GM19099 (cell line): ENCODE results near the gene FAM107B.

Source experiments
- POLR2A ChIP-seq: IDR thresholded peaks from 3 replicates; pipeline ENCODE4 v1.6.1; 2011; ENCODE audit warnings: low read depth; ENCODE audit not compliant: insufficient read length; ENCODE audit errors: extremely low read depth

The FAM107B gene

DNA sequence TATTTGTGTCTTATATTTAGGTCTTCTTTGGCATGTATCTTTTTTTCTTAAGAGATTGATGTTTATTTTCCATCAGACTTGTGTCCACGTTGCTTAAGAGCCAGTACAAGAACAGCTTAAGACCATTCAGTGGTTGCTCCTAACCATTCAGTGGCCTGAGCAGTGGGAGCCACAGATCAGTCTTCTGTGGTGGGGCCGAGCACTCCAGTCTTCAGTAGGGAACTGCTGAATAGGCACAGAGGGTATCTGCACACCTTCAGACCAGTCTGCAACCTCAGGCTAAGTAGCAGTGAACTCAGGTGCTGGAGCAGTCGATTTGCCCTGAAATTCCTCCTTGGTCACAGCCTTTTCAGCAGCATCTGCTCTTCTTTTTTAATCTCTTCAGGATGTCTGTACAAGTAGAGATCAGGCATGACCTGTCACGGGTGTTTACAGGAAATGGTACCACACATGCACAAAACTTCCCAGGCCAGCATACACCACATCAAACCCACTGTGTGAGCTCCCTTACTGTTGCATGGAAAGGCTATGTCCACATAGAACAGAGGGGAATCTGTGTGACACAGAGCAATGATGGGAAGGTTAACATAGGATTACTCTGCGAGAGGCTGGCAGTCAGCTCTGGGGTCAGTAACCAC, 51.5 kb downstream of the FAM107B start:
- no peak for TF ChIP-seq POLR2A

DNA sequence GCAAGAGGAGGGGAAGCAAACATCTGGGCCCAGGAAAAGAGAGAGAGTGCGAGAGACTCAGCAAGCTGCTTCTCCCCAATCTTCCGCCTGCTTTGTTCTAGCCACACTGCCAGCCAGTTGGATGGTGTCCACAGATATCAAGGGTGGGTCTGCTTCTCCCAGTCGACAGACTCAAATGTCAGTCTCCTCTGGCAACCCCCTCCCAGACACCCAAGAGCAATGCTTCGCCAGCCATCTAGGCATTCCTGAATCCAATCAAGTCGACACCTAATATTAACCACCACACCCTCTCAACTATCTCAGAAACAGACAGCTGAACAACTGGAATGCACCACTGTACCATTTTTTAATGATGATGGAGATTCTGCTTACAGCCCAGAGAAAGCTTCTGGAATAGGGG, 57.1 kb downstream of the FAM107B start:
- TF ChIP-seq POLR2A = no peak

DNA sequence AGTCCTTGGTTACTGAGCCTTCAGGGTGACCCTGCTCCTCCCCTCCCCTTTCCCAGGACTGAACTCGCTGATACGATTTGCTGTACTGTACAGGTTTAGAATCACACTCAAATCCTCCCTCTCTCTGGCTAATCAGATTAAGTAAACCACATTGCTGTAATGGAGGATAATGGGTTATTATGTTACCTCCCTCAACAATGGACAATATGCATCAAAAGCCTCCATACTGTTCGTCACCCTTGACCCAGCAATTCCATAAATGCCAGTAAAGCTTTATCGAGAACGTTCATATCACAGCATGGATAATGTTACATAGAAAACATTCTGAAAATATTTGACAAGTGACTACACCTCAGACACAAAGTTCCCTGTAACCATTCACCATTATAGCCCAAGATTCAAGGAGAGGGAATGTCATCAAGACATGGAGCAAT, 61.7 kb downstream of the FAM107B start:
- no peak for TF ChIP-seq POLR2A

DNA sequence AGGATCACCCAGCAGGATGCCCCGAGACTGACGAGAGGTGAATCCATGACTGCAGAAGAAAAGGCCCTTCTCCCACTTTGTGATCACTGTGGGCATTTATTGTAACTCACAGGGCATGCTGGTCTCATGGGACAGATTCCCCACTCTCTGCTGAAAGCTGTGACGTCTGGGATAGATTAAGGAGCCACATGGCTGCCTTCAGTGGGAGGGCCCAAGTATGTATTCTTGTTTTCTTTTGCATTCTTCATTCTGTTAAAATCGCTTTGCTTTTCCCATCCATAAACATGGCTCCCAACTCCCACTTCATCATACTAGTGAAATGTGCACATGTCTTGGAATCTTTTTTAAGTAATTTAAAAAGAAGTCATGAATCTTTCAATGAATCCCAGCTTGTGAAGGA, 67.2 kb downstream of the FAM107B start:
- no peak for TF ChIP-seq POLR2A

DNA sequence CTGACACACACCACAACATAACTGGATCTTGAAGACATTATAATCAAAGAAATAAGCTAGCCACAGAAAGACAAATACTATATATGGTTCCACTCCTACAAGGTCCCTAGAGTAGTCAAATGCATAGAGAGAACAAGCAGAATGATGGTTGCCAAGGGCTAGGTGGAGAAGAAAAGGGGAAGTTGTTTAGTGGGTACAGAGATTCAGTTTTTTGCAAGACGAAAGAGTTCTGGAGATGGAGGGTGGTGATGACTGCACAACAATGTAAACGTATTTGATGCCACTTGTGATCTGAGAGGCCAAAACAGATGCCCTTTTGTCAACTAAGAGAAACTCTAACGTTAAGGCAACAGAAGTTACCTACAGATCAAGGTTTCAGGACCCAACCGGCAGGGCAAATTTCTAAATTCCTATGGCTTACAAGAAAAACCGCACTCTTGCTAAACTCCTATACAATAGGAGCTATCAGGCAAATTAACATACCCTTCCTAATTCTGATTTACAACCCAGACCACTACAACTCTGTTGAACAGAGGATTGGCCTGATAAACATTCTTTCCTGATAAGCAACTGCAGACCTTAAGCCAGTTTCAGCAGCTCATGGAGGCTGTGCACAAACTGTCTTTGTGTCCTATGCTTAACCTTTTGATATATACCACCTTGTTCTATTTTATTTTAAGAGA, 69.0 kb downstream of the FAM107B start:
- no peak for TF ChIP-seq POLR2A

DNA sequence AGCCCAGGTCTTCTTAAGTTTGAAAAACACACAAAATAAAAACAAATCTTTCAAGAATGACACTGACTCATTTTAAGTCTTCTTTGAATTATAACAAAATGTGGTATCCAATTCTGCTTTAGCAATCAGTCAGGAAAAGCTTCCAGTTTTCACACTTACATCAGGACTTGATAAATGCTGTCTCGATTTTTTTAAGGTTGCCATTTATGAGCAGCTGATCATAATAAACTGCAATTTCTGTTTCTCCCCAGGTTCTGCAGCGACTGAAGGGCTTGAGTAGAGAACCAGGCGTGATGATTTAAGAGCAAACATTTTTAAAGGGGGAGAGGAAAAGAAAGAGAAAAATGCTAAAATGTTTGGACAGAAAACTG, 71.1 kb downstream of the FAM107B start:
- TF ChIP-seq POLR2A = no peak

DNA sequence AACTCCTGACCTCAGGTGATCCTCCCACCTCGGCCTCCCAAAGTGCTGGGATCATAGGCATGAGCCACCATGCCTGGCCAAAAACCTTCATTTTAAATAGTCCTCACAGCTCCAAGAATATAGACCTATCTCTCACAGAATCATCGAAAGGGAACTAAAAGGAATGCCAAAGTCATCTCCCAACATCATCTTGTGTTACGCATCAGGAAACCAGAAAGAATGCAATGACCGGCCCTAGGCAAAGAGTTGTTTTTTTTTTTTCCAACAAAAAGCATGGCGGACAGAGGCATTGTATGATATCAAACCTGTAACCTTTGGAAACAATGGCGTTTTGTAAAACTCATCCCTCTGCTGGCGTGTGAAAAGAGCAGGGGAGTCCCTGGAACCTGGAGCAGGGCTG, 73.2 kb downstream of the FAM107B start:
- no peak for TF ChIP-seq POLR2A

DNA sequence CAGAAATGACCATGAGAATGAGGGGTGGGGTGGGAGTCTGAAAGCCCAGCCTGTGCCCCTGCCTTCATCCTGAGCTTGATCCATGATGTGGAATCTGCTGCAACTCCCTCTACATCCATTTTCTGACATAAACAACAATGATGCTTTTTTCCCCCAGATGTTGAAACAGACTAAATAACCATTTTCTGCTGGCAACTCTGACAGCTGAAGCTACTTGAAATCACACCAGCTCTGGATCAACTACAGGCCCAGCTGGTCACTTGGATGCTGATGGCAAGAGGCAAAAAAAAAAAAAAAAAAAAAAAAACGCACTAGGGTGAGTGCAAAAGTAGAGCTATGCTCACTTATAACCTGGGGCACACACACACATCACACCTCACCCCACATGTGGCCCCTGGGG, 74.2 kb downstream of the FAM107B start:
- no peak for TF ChIP-seq POLR2A

DNA sequence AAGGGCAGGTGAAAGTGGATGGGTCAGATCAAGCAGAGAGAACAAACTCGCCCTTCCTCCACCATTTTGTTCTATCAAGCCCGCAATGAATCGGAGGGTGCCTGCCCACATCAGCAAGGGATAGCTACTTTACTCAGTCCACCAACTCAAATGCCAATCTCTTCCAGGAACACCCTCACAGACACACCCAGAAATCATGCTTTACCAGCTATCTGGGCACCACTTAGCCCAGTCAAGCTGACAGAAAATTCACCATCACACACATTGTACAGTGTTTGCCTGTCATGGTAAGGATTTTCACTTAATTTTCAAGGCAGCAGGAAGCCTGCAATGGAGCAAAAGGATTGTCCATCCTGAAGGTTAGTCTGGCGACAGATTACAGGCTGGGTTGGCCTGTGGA, 75.2 kb downstream of the FAM107B start:
- no peak for TF ChIP-seq POLR2A

DNA sequence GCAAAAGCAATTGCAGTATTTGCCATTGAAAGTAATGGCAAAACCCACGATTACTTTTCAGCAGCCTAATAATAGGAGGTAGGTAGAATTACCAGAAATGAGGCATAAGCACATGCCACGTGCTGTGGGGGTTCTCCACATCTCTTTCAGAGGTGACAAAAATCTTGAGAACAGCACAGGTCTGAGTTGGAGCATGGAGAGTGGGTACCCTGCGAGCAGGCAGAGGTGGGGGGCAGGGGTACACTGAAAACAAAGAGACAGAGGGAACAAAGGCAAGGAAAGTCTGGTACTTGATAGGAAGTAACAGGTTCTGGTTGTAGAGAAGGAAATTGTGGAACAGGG, 75.9 kb downstream of the FAM107B start:
- TF ChIP-seq POLR2A = no peak

DNA sequence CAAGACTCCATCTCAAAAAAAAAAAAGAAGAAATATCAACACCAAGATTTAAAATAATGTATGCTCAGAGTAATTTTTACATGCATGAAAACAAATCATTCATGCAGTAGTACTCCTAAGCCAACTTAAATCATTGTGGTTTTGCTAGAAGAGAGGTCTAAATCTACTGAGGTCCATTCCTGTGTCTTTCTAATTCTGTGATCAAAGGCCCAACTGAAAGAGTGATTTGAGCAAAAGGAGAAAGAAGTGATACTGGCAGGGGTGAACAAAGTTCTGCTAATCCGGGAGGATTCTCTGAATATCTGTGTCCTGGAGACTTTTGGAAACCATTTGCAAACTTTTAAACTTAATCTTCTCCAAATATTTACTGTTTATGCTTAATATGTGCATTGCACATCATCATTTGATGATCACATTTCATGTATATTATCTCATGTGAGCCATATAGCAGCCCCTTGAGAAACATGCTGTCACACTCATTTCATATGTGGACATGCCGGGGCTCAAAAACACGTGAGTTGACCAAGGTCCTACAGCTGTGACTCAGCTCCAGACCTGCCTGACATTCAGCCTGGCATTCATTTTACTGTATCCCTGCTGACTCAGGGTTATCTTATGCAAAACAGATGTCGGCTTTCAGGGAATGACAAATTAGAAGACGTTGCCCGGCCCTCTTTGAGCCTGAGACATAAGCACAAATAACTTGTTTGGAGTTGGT, 76.4 kb downstream of the FAM107B start:
- no peak for TF ChIP-seq POLR2A

DNA sequence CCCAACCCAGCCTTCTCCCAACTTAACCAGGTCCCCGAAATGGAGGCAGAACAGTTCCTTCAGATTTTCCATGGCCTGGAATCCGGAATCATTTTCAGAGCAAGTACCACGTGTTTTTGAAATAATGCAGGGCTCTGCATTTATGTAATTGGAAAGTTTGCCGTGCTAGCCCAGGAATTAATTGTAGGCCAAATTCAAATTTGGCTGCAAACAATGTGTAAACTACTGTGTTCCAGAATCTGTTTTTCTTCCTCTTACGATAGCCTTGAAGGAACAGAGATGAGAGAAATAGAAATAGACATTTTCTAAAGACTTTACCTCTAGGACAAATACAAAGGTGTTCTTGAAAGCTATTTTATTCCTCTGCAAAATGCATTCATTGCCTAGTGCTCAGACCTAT, 77.4 kb downstream of the FAM107B start:
- TF ChIP-seq POLR2A = no peak

DNA sequence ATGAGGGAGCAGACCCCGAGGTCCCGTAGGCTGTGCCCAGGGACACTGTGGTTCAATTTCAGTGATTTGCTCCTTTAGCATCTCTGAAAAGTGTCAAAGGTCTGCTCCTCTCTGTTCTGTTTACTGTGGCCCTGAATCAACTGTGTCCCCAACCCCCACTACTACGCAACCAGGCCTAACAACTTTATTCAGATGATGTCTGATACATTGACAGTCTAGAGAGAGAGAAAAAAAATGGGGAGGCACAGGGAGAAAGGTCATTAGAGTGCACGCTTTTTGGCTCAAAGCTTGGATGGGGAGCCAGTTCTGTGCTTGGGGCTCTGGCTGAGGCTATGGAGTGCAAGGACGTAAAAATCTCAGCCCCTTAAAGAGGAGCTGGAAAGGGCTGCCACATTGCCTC, 77.9 kb downstream of the FAM107B start:
- no peak for TF ChIP-seq POLR2A

DNA sequence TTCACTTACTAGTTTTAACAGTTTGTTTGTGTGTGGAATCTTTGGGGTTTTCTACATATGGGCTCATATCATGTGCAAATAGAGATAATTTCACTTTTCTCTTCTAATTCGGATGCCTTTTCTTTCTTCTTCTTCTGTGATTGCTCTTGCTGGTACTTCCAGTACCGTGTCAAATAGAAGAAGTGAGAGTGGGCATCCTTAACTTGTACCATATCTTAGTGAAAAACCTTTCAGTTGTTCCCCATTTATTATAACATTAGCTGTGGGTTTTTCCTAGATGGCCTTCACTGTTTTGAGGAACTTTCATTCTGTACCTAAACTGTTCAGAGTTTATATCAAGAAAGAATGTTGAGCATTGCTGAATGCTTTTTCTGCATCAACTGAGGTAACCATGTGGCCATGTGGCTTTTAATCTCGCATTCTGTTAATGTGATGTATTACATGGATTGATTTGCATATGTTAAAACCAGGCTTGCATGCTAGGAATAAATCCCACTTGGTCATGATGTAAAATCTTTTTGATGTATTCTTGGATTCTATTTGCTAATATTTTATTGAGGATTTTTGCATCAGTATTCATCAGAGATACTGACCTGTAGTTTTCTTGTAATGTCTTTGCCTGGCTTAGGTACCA, 78.7 kb downstream of the FAM107B start:
- TF ChIP-seq POLR2A = no peak

DNA sequence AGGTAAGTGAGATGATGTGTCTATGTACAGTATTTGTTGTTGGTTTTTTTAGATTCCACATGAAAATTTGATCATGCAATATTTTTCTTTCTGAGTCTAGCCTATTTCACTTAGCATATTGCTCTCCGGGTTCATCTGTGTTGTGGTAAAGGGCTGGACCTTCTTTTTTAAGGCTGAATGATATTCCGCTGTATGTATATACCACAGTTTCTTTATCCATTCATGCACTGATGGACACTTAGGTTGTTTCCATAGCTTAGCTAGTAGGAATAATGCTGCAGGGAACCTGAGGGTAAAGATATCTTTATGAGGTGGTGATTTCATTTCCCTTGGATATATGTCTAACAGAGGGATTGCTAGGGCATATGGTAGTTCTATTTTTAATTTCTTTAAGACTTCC, 80.8 kb downstream of the FAM107B start:
- TF ChIP-seq POLR2A = no peak
